ENCODE results near the gene ZBED1. TPM values are rescaled to one million over a fixed set of nuclear protein-coding genes. Genes with fewer than 3 reads are reported as not detected.
"Not testable (repeated sequence)": the region's sequence is repeated elsewhere in the genome, so short reads cannot be mapped to it uniquely, and the experiment has no call there.

Gene ZBED1
- total RNA-seq, 2 experiments from 2014 or later, result 33.2 to 36.0 TPM

DNA sequence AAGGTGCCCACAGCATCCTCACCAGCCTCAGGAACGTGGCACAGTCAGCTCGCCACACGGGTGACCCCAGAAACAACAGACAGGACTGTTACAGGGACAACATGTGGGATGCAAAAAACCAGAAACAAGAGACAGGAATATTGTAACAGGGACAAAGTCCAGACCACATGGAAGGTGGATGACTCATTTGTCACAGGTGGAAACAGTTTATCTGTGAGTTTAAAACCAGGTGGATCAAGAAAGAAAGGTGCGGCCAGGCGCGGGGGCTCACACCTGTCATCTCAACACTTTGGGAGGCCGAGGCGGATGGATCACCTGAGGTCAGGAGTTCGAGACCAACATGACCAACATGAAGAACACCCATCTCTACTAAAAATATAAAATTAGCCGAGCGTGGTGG lies 23.5 kb downstream of the ZBED1 start:
- not testable (repeated sequence) for H3K4me3 Mint-ChIP-seq, H3K9me3 Mint-ChIP-seq, H3K27ac Mint-ChIP-seq, DNase-seq, H3K27me3 Mint-ChIP-seq, H3K4me1 Mint-ChIP-seq
- H3K36me3 Mint-ChIP-seq, result peaks cover 15% of the 10 kb centered on the region

DNA sequence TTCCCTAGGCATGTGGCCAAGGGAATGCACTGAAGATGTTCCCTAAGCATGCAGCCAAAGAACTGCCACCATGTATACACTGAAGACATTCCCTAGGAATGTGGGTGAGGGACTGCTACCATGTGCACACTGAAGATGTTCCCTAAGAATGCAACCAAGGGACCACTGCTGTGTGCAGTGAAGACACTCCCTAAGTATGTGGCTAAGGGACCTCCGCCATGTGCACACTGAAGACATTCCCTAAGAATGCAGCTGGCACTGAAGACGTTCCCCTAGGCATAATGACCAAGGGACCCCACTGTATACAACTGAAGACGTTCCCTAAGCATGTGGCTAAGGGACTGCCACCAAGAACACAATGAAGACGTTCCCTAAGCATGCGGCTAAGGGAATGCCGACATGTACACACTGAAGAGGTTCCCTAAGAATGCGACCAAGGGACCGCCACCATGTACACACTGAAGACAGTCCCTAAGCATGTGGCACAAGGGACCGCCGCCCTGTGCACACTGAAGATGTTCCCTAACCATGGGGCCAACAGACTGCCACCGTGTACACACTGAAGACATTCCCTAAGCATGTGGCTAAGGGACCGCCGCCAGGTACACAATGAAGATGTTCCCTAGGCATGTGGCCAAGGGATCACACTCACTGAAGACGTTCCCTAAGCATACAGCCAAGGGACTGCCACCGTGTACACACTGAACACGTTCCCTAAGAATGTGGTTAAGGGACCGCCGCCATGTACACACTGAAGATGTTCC lies 25.6 kb downstream of the ZBED1 start:
- Mint-ChIP-seq H3K4me1 (no peaks in the 10 kb centered on the region), H3K27me3 (no peaks in the 10 kb centered on the region), H3K9me3 (peaks cover 6% of the 10 kb centered on the region), H3K27ac (no peak overlapping the region), H3K4me3 (no peak overlapping the region), H3K36me3 (peaks cover 19% of the 10 kb centered on the region)
- no peak for DNase-seq

GRCh38 chrX:2474280-2474962 lies 26.4 kb downstream of the ZBED1 start:
- no peak for DNase-seq
- Mint-ChIP-seq H3K27me3 (no peaks in the 10 kb centered on the region), H3K27ac (no peak overlapping the region), H3K36me3 (peaks cover 19% of the 10 kb centered on the region), H3K4me3 (no peak overlapping the region), H3K9me3 (peaks cover 5% of the 10 kb centered on the region), H3K4me1 (no peaks in the 10 kb centered on the region)

DNA sequence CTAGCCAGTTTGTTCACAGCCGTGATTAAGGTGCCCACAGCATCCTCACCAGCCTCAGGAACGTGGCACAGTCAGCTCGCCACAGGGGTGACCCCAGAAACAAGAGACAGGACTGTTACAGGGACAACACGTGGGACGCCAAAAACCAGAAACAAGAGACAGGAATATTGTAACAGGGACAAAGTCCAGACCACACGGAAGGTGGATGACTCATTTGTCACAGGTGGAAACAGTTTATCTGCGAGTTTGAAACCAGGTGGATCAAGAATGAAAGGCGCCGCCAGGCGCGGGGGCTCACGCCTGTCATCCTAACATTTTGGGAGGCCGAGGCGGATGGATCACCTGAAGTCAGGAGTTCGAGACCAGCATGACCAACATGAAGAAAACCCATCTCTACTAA lies 27.7 kb downstream of the ZBED1 start:
- not testable (repeated sequence) for H3K4me3 Mint-ChIP-seq, H3K4me1 Mint-ChIP-seq, H3K27ac Mint-ChIP-seq, DNase-seq, H3K9me3 Mint-ChIP-seq, H3K27me3 Mint-ChIP-seq
- peaks cover 22% of the 10 kb centered on the region for H3K36me3 Mint-ChIP-seq

- H3K4me1 Mint-ChIP-seq, result no peaks in the 10 kb centered on the region
- H3K4me3 Mint-ChIP-seq, result no peak overlapping the region
- DNase-seq, result no peak
- no peak overlapping the region for H3K27ac Mint-ChIP-seq
- no peaks in the 10 kb centered on the region for H3K27me3 Mint-ChIP-seq
- peaks cover 24% of the 10 kb centered on the region for H3K36me3 Mint-ChIP-seq
- peaks cover 5% of the 10 kb centered on the region for H3K9me3 Mint-ChIP-seq
These were observed 29.1 kb downstream of the ZBED1 start for GRCh38 chrX:2471641-2472040.

- H3K4me3 Mint-ChIP-seq, H3K4me1 Mint-ChIP-seq, H3K9me3 Mint-ChIP-seq, H3K27ac Mint-ChIP-seq, DNase-seq, H3K27me3 Mint-ChIP-seq: not testable (repeated sequence)
- H3K36me3 Mint-ChIP-seq, result peaks cover 24% of the 10 kb centered on the region
These were observed 29.6 kb downstream of the ZBED1 start for GRCh38 chrX:2471126-2471525.

GRCh38 chrX:2469852-2470251 lies 30.9 kb downstream of the ZBED1 start:
- not testable (repeated sequence) for H3K27ac Mint-ChIP-seq, DNase-seq, H3K27me3 Mint-ChIP-seq, H3K9me3 Mint-ChIP-seq, H3K4me1 Mint-ChIP-seq, H3K4me3 Mint-ChIP-seq
- H3K36me3 Mint-ChIP-seq, result peaks cover 20% of the 10 kb centered on the region

DNA sequence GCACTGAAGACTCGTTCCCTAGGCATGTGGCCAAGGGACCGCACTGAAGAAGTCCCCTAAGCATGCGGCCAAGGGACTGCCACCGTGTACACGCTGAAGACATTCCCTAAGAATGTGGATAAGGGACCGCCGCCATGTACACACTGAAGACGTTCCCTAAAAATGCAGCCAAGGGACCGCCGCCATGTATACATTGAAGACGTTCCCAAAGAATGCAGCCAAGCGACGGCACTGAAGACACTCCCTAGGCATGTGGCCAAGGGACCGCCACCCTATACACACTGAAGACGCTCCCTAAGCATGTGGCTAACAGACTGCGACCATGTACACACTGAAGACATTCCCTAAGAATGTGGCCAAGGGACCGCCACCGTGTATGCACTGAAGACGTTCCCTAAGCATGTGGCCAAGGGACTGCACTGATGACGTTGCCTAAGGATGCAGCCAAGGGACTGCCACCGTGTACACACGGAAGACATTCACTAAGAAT lies 31.5 kb downstream of the ZBED1 start:
- no peaks in the 10 kb centered on the region for H3K27me3 Mint-ChIP-seq
- H3K27ac Mint-ChIP-seq, result no peak overlapping the region
- no peak for DNase-seq
- H3K36me3 Mint-ChIP-seq, result peaks cover 20% of the 10 kb centered on the region
- H3K9me3 Mint-ChIP-seq, result peaks cover 5% of the 10 kb centered on the region
- no peak overlapping the region for H3K4me3 Mint-ChIP-seq
- H3K4me1 Mint-ChIP-seq, result peaks cover 4% of the 10 kb centered on the region

- H3K4me3 Mint-ChIP-seq, result no peak overlapping the region
- peaks cover 5% of the 10 kb centered on the region for H3K9me3 Mint-ChIP-seq
- peaks cover 4% of the 10 kb centered on the region for H3K4me1 Mint-ChIP-seq
- peaks cover 20% of the 10 kb centered on the region for H3K36me3 Mint-ChIP-seq
- H3K27me3 Mint-ChIP-seq, result no peaks in the 10 kb centered on the region
- no peak for DNase-seq
- no peak overlapping the region for H3K27ac Mint-ChIP-seq
These were observed 32.2 kb downstream of the ZBED1 start for GRCh38 chrX:2468261-2469195.

DNA sequence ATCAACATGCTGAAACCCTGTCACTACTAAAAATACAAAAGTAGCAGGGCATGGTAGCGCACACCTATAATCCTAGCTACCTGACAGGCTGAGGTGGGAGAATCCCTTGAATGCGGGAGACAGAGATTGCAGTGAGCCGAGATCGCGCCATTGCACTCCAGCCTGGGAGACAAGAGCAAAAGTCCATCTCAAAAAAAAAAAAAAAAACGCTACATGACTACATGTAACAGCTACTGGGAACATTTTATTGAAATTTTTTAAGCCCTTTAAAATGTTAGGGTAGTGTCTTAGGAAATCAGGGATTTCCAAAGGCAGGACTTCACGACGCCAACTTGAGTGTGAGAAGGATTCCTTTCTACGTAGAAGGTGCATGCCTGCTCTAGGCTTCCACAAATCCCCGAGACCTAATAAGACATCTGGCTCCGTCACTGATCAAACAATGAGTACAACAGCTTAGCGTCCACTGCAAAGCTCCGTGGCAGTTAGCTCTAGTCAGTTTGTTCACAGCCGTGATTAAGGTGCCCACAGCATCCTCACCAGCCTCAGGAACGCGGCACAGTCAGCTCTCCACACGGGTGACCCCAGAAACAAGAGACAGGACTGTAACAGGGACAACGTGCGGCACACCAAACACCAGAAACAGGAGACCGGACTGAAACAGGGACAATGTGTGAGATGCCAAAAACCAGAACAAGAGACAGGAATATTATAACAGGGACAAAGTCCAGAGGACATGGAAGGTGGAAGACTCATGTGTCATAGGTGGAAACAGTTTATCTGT lies 33.7 kb downstream of the ZBED1 start:
- Mint-ChIP-seq H3K36me3 (peaks cover 20% of the 10 kb centered on the region), H3K4me1 (peaks cover 4% of the 10 kb centered on the region), H3K4me3 (no peak overlapping the region), H3K27ac (no peak overlapping the region), H3K9me3 (peaks cover 5% of the 10 kb centered on the region), H3K27me3 (no peaks in the 10 kb centered on the region)
- DNase-seq, result no peak

DNA sequence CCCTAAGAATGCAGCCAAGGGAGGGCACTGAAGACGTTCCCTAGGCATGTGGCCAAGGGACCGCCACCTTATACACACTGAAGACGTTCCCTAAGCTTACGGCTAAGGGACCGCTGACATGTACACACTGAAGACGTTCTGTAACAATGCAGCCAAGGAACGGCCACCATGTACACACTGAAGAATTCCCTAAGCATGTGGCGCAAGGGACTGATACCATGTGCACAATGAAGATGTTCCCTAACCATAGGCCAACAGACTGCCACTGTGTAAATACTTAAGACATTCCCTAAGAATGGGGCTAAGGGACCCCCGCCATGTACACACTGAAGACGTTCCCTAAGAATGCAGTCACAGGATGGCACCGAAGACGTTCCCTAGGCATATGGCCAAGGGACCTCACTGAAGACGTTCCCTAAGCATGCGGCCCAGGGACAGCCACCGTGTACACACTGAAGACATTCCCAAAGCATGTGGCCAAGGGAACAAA lies 36.1 kb downstream of the ZBED1 start:
- H3K36me3 Mint-ChIP-seq, result peaks cover 10% of the 10 kb centered on the region
- H3K4me3 Mint-ChIP-seq, result no peak overlapping the region
- DNase-seq, result no peak
- peaks cover 5% of the 10 kb centered on the region for H3K4me1 Mint-ChIP-seq
- no peaks in the 10 kb centered on the region for H3K9me3 Mint-ChIP-seq
- H3K27ac Mint-ChIP-seq, result no peak overlapping the region
- no peaks in the 10 kb centered on the region for H3K27me3 Mint-ChIP-seq

GRCh38 chrX:2463973-2464676 lies 36.7 kb downstream of the ZBED1 start:
- H3K4me3 Mint-ChIP-seq, result no peak overlapping the region
- no peak overlapping the region for H3K27ac Mint-ChIP-seq
- no peak for DNase-seq
- peaks cover 5% of the 10 kb centered on the region for H3K4me1 Mint-ChIP-seq
- H3K27me3 Mint-ChIP-seq, result no peaks in the 10 kb centered on the region
- H3K36me3 Mint-ChIP-seq, result peaks cover 5% of the 10 kb centered on the region
- no peaks in the 10 kb centered on the region for H3K9me3 Mint-ChIP-seq

- not testable (repeated sequence) for H3K36me3 Mint-ChIP-seq
These were observed 37.3 kb downstream of the ZBED1 start for GRCh38 chrX:2463481-2463880.

GRCh38 chrX:2462780-2463179 lies 38.0 kb downstream of the ZBED1 start:
- no peaks in the 10 kb centered on the region for H3K27me3 Mint-ChIP-seq
- no peak overlapping the region for H3K4me3 Mint-ChIP-seq
- no peak overlapping the region for H3K27ac Mint-ChIP-seq
- H3K36me3 Mint-ChIP-seq, result peaks cover 8% of the 10 kb centered on the region
- H3K9me3 Mint-ChIP-seq, result peaks cover 3% of the 10 kb centered on the region
- DNase-seq, result no peak
- H3K4me1 Mint-ChIP-seq, result peaks cover 5% of the 10 kb centered on the region

More at GRCh38 chrX:2463481-2463880, 37.3 kb downstream of the ZBED1 start:
- DNase-seq, H3K9me3 Mint-ChIP-seq, H3K4me3 Mint-ChIP-seq, H3K4me1 Mint-ChIP-seq, H3K27me3 Mint-ChIP-seq, H3K27ac Mint-ChIP-seq: not testable (repeated sequence)
